K562 (cell line): ENCODE measurements around the gene CD79A. TPM values are rescaled to one million over a fixed set of nuclear protein-coding genes. Genes with fewer than 3 reads are reported as not detected.
A peak's percentile ranks its signal among the peaks of the same experiment; 100 is the strongest.

Experiments used
- HDAC2 ChIP-seq: fragments of 450-650 bp; IDR thresholded peaks from 2 replicates; pipeline ENCODE4 v1.6.1; 2016; ENCODE audit warnings: mild to moderate bottlenecking
- NCOR1 ChIP-seq: fragments of 450-650 bp; IDR thresholded peaks from 2 replicates; pipeline ENCODE4 v1.6.1; 2016; ENCODE audit warnings: mild to moderate bottlenecking, moderate library complexity
- ZEB2 ChIP-seq: fragments of 450-650 bp; IDR thresholded peaks from 2 replicates; pipeline ENCODE4 v1.6.1; 2016
- ZNF316 ChIP-seq: fragments of 450-650 bp; IDR thresholded peaks from 2 replicates; pipeline ENCODE4 v1.6.1; 2016
- polyA plus RNA-seq, 8 experiments: library from polyadenylated mRNA; depleted of rRNA in 4 of 8; stranded (reverse) in 5 of 8; unstranded in 3 of 8; fragments of >200 nt; fragmentation: Nextera tagmentation in 2 of 8; fragmentation: Illumina TruSeq in 1 of 8; extraction: Ambion mirVana in 2 of 8; extraction: Trizol in 1 of 8; gene quantifications; 2 replicates each; pipeline versions ENCODE4 v1.2.1 to v1.2.3, GENCODE V29; 2011 to 2014; ENCODE audit warnings: inconsistent platforms in 1 of 8, missing spikeins in 1 of 8
- total RNA-seq, 7 experiments: library from RNA; depleted of rRNA in 6 of 7; stranded (reverse); fragments of >200 nt in 6 of 7; fragmentation: Illumina TruSeq in 2 of 7; extraction: Trizol in 2 of 7; gene quantifications; 2 replicates each; pipeline versions ENCODE4 v1.2.1 to v1.2.3, GENCODE V29; 2011 to 2021; ENCODE audit warnings: low replicate concordance in 1 of 7
- TF ChIP-seq, protein P1 (sequence below): sonication (generic); formaldehyde crosslinking; IDR thresholded peaks from 2 replicates; pipeline ENCODE4 v1.8.0; 2022; ENCODE audit warnings: missing genetic modification reagents, mild to moderate bottlenecking, moderate library complexity, borderline replicate concordance
- TF ChIP-seq, protein P2 (sequence below), 2 experiments: IDR thresholded peaks; 2 replicates each; pipeline ENCODE4 v1.6.1; 2012; ENCODE audit warnings: improper control_type of control experiment in 2 of 2, low read depth in 2 of 2, low read length in 2 of 2, borderline replicate concordance in 1 of 2
- TF ChIP-seq, protein P3 (sequence below): fragments of 450-650 bp; formaldehyde crosslinking; IDR thresholded peaks from 2 replicates; pipeline ENCODE4 v1.4.0; 2022; ENCODE audit warnings: missing genetic modification characterization
- TF ChIP-seq, protein P4 (sequence below): fragments of 250-450 bp; sonication (Bioruptor Pico); IDR thresholded peaks from 2 replicates; pipeline ENCODE4 v1.8.0; 2021; ENCODE audit warnings: moderate library complexity, mild to moderate bottlenecking, inconsistent platforms
- TF ChIP-seq, protein P5 (sequence below): sonication (generic); formaldehyde crosslinking; IDR thresholded peaks from 2 replicates; pipeline ENCODE4 v1.8.1; 2023; ENCODE audit warnings: mild to moderate bottlenecking, missing genetic modification reagents
- TF ChIP-seq, protein P6 (sequence below): sonication (generic); formaldehyde crosslinking; IDR thresholded peaks from 2 replicates; pipeline ENCODE4 v1.9.0; 2022; ENCODE audit warnings: mild to moderate bottlenecking, missing genetic modification reagents

CD79A gene
- total and polyA plus RNA-seq, 9 of the 15 experiments (the other 6 are each of a cell fraction or from before 2014, with no cell fraction given) = 0.04 to 0.72 (median 0.17) TPM; not detected in 3

DNA sequence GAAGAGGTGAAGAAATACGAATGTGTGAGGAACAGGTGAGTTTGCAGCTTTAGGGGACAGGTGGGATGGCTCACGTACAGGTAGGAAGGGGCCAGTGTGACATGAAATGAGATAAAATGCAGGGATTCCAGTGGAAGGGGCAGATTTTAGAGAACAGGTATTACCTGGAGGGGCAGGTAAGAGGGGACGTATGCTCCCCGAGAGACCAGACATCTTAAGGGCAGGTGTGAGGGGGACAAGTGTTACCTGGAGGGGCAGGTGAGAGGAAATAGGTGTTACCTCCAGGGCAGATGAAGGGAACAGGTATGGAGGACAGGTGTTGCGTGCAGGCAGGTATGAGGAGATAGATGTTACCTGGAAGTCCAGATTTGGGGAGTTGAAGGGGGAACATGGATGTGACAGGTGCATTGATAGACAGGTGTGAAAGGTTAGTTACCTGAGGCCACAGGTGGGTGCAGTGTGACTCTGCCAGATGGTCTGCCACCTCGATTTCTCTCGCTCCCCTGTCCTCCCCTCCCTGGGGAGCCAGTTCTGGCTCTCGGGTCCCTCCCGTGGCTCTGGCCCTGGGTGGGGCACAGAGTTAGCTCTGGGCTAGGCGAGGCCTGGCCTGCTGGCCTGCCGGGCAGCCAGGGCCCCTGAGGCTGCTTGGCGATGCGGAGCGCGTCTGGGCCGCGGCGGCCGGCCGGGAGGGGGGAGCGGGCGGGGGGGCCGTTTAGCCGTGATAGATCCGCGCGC, 49.1 kb downstream of the CD79A start (continued):
- TF ChIP-seq, protein P1, sequence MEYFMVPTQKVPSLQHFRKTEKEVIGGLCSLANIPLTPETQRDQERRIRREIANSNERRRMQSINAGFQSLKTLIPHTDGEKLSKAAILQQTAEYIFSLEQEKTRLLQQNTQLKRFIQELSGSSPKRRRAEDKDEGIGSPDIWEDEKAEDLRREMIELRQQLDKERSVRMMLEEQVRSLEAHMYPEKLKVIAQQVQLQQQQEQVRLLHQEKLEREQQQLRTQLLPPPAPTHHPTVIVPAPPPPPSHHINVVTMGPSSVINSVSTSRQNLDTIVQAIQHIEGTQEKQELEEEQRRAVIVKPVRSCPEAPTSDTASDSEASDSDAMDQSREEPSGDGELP = no peak
- TF ChIP-seq, protein P2, sequence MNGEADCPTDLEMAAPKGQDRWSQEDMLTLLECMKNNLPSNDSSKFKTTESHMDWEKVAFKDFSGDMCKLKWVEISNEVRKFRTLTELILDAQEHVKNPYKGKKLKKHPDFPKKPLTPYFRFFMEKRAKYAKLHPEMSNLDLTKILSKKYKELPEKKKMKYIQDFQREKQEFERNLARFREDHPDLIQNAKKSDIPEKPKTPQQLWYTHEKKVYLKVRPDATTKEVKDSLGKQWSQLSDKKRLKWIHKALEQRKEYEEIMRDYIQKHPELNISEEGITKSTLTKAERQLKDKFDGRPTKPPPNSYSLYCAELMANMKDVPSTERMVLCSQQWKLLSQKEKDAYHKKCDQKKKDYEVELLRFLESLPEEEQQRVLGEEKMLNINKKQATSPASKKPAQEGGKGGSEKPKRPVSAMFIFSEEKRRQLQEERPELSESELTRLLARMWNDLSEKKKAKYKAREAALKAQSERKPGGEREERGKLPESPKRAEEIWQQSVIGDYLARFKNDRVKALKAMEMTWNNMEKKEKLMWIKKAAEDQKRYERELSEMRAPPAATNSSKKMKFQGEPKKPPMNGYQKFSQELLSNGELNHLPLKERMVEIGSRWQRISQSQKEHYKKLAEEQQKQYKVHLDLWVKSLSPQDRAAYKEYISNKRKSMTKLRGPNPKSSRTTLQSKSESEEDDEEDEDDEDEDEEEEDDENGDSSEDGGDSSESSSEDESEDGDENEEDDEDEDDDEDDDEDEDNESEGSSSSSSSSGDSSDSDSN (IDR thresholded peaks at IDR 0.05; ENCODE audit: borderline replicate concordance in 1 of 2, low read depth in 2 of 2, low read length in 2 of 2) = no peak
- TF ChIP-seq, protein P3, sequence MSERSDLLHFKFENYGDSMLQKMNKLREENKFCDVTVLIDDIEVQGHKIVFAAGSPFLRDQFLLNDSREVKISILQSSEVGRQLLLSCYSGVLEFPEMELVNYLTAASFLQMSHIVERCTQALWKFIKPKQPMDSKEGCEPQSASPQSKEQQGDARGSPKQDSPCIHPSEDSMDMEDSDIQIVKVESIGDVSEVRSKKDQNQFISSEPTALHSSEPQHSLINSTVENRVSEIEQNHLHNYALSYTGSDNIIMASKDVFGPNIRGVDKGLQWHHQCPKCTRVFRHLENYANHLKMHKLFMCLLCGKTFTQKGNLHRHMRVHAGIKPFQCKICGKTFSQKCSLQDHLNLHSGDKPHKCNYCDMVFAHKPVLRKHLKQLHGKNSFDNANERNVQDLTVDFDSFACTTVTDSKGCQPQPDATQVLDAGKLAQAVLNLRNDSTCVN (CRISPR knock-in tag) = no peak
- peak; percentile 93 for TF ChIP-seq ZEB2
- no peak for TF ChIP-seq NCOR1
- TF ChIP-seq, protein P4, sequence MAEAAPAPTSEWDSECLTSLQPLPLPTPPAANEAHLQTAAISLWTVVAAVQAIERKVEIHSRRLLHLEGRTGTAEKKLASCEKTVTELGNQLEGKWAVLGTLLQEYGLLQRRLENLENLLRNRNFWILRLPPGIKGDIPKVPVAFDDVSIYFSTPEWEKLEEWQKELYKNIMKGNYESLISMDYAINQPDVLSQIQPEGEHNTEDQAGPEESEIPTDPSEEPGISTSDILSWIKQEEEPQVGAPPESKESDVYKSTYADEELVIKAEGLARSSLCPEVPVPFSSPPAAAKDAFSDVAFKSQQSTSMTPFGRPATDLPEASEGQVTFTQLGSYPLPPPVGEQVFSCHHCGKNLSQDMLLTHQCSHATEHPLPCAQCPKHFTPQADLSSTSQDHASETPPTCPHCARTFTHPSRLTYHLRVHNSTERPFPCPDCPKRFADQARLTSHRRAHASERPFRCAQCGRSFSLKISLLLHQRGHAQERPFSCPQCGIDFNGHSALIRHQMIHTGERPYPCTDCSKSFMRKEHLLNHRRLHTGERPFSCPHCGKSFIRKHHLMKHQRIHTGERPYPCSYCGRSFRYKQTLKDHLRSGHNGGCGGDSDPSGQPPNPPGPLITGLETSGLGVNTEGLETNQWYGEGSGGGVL (CRISPR knock-in tag) = no peak
- TF ChIP-seq, protein P5, sequence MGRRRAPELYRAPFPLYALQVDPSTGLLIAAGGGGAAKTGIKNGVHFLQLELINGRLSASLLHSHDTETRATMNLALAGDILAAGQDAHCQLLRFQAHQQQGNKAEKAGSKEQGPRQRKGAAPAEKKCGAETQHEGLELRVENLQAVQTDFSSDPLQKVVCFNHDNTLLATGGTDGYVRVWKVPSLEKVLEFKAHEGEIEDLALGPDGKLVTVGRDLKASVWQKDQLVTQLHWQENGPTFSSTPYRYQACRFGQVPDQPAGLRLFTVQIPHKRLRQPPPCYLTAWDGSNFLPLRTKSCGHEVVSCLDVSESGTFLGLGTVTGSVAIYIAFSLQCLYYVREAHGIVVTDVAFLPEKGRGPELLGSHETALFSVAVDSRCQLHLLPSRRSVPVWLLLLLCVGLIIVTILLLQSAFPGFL (CRISPR knock-in tag) = no peak
- TF ChIP-seq HDAC2 = no peak
- TF ChIP-seq ZNF316 = no peak
- TF ChIP-seq, protein P6, sequence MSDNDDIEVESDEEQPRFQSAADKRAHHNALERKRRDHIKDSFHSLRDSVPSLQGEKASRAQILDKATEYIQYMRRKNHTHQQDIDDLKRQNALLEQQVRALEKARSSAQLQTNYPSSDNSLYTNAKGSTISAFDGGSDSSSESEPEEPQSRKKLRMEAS = no peak
